ENCODE measurements around the gene WDFY3.

GRCh38 chr4:84644087-84644486 lies 322.4 kb downstream of the WDFY3 start:
- TF ChIP-seq CTCF (conservative IDR thresholded peaks at IDR 0.05; ENCODE audit: low read length), result no peak
- TF ChIP-seq EZH2phosphoT487 (IDR thresholded peaks at IDR 0.05; ENCODE audit: borderline replicate concordance), result no peak
